ENCODE data around the gene DNMT3A. TPM values are rescaled to one million over a fixed set of nuclear protein-coding genes. Genes with fewer than 3 reads are reported as not detected.

The DNMT3A gene
- total and polyA plus RNA-seq, 8 donors = 3.4 to 47.4 (median 15.8) TPM

GRCh38 chr2:25226827-25227226 lies 114.9 kb downstream of the DNMT3A start:
- TF ChIP-seq EP300 (IDR thresholded peaks at IDR 0.05) (no peak), POLR2AphosphoS5 (IDR thresholded peaks at IDR 0.05) (no peak), POLR2A (IDR thresholded peaks at IDR 0.05) (no peak)
- TF ChIP-seq, protein P1, sequence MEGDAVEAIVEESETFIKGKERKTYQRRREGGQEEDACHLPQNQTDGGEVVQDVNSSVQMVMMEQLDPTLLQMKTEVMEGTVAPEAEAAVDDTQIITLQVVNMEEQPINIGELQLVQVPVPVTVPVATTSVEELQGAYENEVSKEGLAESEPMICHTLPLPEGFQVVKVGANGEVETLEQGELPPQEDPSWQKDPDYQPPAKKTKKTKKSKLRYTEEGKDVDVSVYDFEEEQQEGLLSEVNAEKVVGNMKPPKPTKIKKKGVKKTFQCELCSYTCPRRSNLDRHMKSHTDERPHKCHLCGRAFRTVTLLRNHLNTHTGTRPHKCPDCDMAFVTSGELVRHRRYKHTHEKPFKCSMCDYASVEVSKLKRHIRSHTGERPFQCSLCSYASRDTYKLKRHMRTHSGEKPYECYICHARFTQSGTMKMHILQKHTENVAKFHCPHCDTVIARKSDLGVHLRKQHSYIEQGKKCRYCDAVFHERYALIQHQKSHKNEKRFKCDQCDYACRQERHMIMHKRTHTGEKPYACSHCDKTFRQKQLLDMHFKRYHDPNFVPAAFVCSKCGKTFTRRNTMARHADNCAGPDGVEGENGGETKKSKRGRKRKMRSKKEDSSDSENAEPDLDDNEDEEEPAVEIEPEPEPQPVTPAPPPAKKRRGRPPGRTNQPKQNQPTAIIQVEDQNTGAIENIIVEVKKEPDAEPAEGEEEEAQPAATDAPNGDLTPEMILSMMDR (IDR thresholded peaks at IDR 0.05) = no peak
- H3K36me3 ChIP-seq = peaks cover 0 to 10% (median 8%) of the 10 kb centered on the region in 4 donors
- no peak for DNase-seq
- no peak overlapping the region for H3K4me3 ChIP-seq
- intact Hi-C loops (cut with DNase I; ENCODE audit: low total_unique reads) = no loop called here
- no peaks in the 10 kb centered on the region for H3K9me3 ChIP-seq
- 92 to 97% (median 94%) methylated on average over 3 to 4 of the region's 4 CpGs for WGBS, 5 donors
- H3K27me3 ChIP-seq = no peaks in the 10 kb centered on the region
- H3K27ac ChIP-seq = no peak overlapping the region
- H3K4me1 ChIP-seq = peaks cover 9 to 30% (median 20%) of the 10 kb centered on the region in 4 donors

DNA sequence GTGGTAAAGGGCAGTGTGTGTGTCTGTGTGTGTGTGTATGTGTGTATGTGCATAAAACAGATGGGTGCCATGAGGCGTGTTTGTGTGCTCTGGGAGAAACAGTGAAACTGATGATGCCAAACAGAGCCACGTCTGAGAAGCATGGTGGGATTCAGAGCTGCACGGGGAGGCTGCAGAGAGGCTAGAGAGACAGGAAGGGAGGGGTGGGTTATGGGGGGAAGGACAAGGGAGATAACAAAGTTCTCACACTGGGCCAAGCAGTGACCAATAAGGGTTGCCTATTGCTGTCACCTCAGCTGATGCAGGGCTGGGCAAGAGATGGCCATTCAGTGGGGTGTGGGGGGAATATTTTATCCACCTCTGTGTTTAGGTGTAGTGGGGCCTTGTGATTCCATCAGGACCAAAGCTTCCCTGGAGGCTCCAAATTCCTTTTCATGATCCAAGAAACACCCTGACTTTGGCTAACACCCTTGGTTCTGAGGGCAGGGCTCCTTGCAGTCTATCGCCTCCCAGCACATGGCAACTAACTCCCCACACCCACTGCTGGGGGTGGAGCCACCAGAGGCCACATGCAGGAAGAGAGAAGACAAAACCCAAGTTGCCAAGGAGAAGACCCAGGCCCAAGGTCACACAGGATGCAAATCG lies 119.1 kb downstream of the DNMT3A start:
- TF ChIP-seq, protein P1 (IDR thresholded peaks at IDR 0.05) = no peak
- TF ChIP-seq POLR2AphosphoS5 (IDR thresholded peaks at IDR 0.05) (no peak), EP300 (IDR thresholded peaks at IDR 0.05) (no peak), POLR2A (IDR thresholded peaks at IDR 0.05) (no peak)
- DNase-seq = no peak
- Histone ChIP-seq H3K27ac (no peak overlapping the region), H3K4me1 (no peaks in the 10 kb centered on the region), H3K27me3 (no peaks in the 10 kb centered on the region), H3K36me3 (no peaks in the 10 kb centered on the region), H3K9me3 (no peaks in the 10 kb centered on the region), H3K4me3 (no peak overlapping the region)
- intact Hi-C loops (cut with DNase I; ENCODE audit: low total_unique reads) = no loop called here
- 61 to 78% (median 75%) methylated on average over 5 of the region's 5 CpGs for WGBS, 5 donors

DNA sequence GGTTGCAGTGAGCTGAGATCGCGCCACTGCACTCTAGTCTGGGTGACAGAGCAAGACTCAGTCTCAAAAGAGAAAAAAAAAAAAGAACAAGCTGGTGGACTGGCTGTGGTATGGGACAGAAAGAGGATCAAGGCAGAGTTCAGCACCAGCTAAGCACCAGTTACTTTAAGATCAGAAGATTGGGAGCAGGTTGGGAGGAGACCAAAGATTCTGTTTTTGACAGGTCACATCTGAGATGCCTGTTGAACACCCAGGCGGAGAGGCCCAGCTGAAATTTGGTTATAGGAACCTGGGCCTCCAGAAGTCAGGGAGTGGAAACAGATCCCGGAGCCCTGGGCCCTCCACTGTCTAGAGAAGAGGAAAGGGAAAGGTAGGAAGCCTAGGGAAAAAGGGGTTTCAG lies 120.1 kb downstream of the DNMT3A start:
- Histone ChIP-seq H3K9me3 (no peaks in the 10 kb centered on the region), H3K4me3 (no peak overlapping the region), H3K27me3 (no peaks in the 10 kb centered on the region), H3K27ac (no peak overlapping the region), H3K36me3 (no peaks in the 10 kb centered on the region), H3K4me1 (peaks cover 3 to 6% (median 5%) of the 10 kb centered on the region in 4 donors)
- no peak for DNase-seq
- WGBS, 5 donors = 90 to 100% (median 96%) methylated on average over 4 of the region's 4 CpGs
- TF ChIP-seq POLR2AphosphoS5 (IDR thresholded peaks at IDR 0.05) (no peak), EP300 (IDR thresholded peaks at IDR 0.05) (no peak), POLR2A (IDR thresholded peaks at IDR 0.05) (no peak)
- TF ChIP-seq, protein P1 (IDR thresholded peaks at IDR 0.05) = no peak
- intact Hi-C loops (cut with DNase I; ENCODE audit: low total_unique reads) = no loop called here

GRCh38 chr2:25220313-25220712 lies 121.4 kb downstream of the DNMT3A start:
- TF ChIP-seq EP300 (IDR thresholded peaks at IDR 0.05) = no peak
- TF ChIP-seq POLR2A (IDR thresholded peaks at IDR 0.05) = no peak
- TF ChIP-seq POLR2AphosphoS5 (IDR thresholded peaks at IDR 0.05) = no peak
- TF ChIP-seq, protein P1 (IDR thresholded peaks at IDR 0.05) = no peak
- Histone ChIP-seq H3K27ac (no peak overlapping the region), H3K4me3 (no peak overlapping the region), H3K9me3 (no peaks in the 10 kb centered on the region), H3K36me3 (no peaks in the 10 kb centered on the region), H3K27me3 (no peaks in the 10 kb centered on the region), H3K4me1 (peaks cover 6 to 15% (median 9%) of the 10 kb centered on the region in 4 donors)
- WGBS, 5 donors = 88 to 93% (median 89%) methylated on average over 3 of the region's 3 CpGs
- intact Hi-C loops (cut with DNase I; ENCODE audit: low total_unique reads) = no loop called here
- DNase-seq = no peak

Measured in stomach (tissue), 9 donors.